K562 (cell line): ENCODE results near the gene COX19. TPM values are rescaled to one million over a fixed set of nuclear protein-coding genes. Genes with fewer than 3 reads are reported as not detected.

Experiments
- ATAC-seq: fragments of 200-7000 bp; cut with Tn5 transposase; 3 replicates; pipeline ENCODE4 v1.9.1; 2020; ENCODE audit warnings: moderate library complexity
- BruUV-seq: library from RNA; stranded (reverse); fragments of 400-500 nt; replicated peaks from 2 replicates; lab custom pipeline; 2021; lab: Mats Ljungman, UMichigan
- CTCF ChIA-PET: fragments of 300-600 bp; formaldehyde crosslinking; extraction: SDS; loops from one replicate; lab custom pipeline; 2021; ENCODE audit warnings: low intra/inter-chr PET ratio; lab: Yijun Ruan, JAX
- POLR2A ChIA-PET: fragments of 300-600, 350-650 bp; sonication (Branson Sonifier 250); formaldehyde crosslinking; extraction: SDS; loops from one replicate; lab custom pipeline; 2021; ENCODE audit warnings: antibody characterized with exemption, inconsistent platforms; lab: Yijun Ruan, JAX
- DNase-seq, 4 experiments: peaks; one replicate each; pipeline versions ENCODE4 v3.0.0 to v3.0.0-alpha.2; 2011 to 2018; ENCODE audit warnings: low spot score in 3 of 4, mixed read lengths in 3 of 4; ENCODE audit errors: extremely low read depth in 1 of 4
- FAIRE-seq: peaks from 2 replicates; lab custom pipeline; 2011; peaks lifted over from hg19 to GRCh38; lab: Jason Lieb, UNC
- H2AFZ ChIP-seq: 2 replicates; pipeline ENCODE4 v1.6.0; 2011; ENCODE audit warnings: low read depth, low read length, control low read depth, inconsistent platforms
- H3K27ac ChIP-seq: fragments of 200-600 bp; 3 replicates; pipeline ENCODE4 v1.8.0; 2011; ENCODE audit warnings: low read depth, mild to moderate bottlenecking, control low read depth, inconsistent platforms, low read length, moderate library complexity, mixed read lengths; ENCODE audit errors: extremely low read depth
- H3K27me3 ChIP-seq, 2 experiments: fragments of 300-600 bp in 1 of 2; 2 replicates in 1 of 2; 3 replicates in 1 of 2; pipeline versions ENCODE4 v1.6.0 to v1.8.0; 2011; ENCODE audit warnings: inconsistent platforms in 2 of 2, low read length in 2 of 2, mild to moderate bottlenecking in 1 of 2, mixed read lengths in 1 of 2, moderate library complexity in 1 of 2; ENCODE audit not compliant: control insufficient read depth in 2 of 2, insufficient read depth in 2 of 2
- H3K36me3 ChIP-seq: fragments of 300-600 bp; 3 replicates; pipeline ENCODE4 v1.8.0; 2011; ENCODE audit warnings: mild to moderate bottlenecking, low read length, inconsistent platforms; ENCODE audit not compliant: control insufficient read depth, insufficient read depth
- H3K4me1 ChIP-seq, 2 experiments: fragments of 200-600 bp in 1 of 2; replicated peaks in 1 of 2; 2 replicates in 1 of 2; 3 replicates in 1 of 2; pipeline versions ENCODE4 v1.5.1 to v1.8.0; 2011; ENCODE audit warnings: inconsistent platforms in 2 of 2, low read length in 2 of 2, mild to moderate bottlenecking in 1 of 2, mixed read lengths in 1 of 2, moderate library complexity in 1 of 2; ENCODE audit not compliant: control insufficient read depth in 2 of 2, insufficient read depth in 2 of 2
- H3K4me2 ChIP-seq: 2 replicates; pipeline ENCODE4 v1.6.1; 2011; ENCODE audit warnings: low read length, control low read depth, inconsistent platforms, mixed read lengths; ENCODE audit not compliant: insufficient read depth
- H3K4me3 ChIP-seq: fragments of 200-600 bp; sonication (generic), shearing (Covaris generic); 2 replicates; pipeline ENCODE4 v1.5.1; 2016; ENCODE audit warnings: control low read depth, inconsistent platforms
- H3K79me2 ChIP-seq: fragments of 200-600 bp; 3 replicates; pipeline ENCODE4 v1.8.0; 2011; ENCODE audit warnings: low read length, inconsistent platforms; ENCODE audit not compliant: control insufficient read depth, insufficient read depth
- H3K9ac ChIP-seq, 2 experiments: 2 replicates each; pipeline versions ENCODE4 v1.6.0 to v1.6.1; 2011; ENCODE audit warnings: low read depth in 2 of 2, low read length in 2 of 2, control low read depth in 1 of 2, inconsistent platforms in 1 of 2, mild to moderate bottlenecking in 1 of 2, mixed read lengths in 1 of 2; ENCODE audit not compliant: insufficient read depth in 1 of 2
- H3K9me1 ChIP-seq: one replicate; pipeline ENCODE4 v1.6.0; 2011; ENCODE audit warnings: inconsistent platforms, mild to moderate bottlenecking, low read length, moderate library complexity; ENCODE audit not compliant: control insufficient read depth, insufficient read depth
- H3K9me3 ChIP-seq: replicated peaks from 2 replicates; pipeline ENCODE4 v1.5.1; 2011; ENCODE audit warnings: low read depth, low read length, inconsistent platforms; ENCODE audit not compliant: control insufficient read depth, insufficient read depth
- H4K20me1 ChIP-seq: replicated peaks from 2 replicates; pipeline ENCODE4 v1.6.1; 2011; ENCODE audit warnings: low read length, inconsistent platforms, mixed read lengths; ENCODE audit not compliant: control insufficient read depth, insufficient read depth
- FOSL1 ChIP-seq: fragments of 200-800 bp; sonication (Bioruptor generic); conservative IDR thresholded peaks from 2 replicates; pipeline ENCODE4 v1.6.1; 2016; ENCODE audit warnings: missing genetic modification characterization, missing compliant biosample characterization
- IRF2 ChIP-seq: sonication (generic); formaldehyde crosslinking; IDR thresholded peaks from 2 replicates; pipeline ENCODE4 v1.8.1; 2022; ENCODE audit warnings: mild to moderate bottlenecking, missing genetic modification reagents
- MAZ ChIP-seq, 2 experiments: fragments of 450-650 bp in 1 of 2; sonication (generic) in 1 of 2; formaldehyde crosslinking; IDR thresholded peaks in 1 of 2; conservative IDR thresholded peaks in 1 of 2; 2 replicates each; pipeline versions ENCODE4 v1.4.0 to v1.5.0; 2020; ENCODE audit warnings: mild to moderate bottlenecking in 1 of 2, missing genetic modification reagents in 1 of 2
- MEF2A ChIP-seq: IDR thresholded peaks from 2 replicates; pipeline ENCODE4 v1.6.1; 2011; ENCODE audit warnings: low read depth, mild to moderate bottlenecking, low read length, moderate library complexity; ENCODE audit not compliant: control insufficient read depth
- MNT ChIP-seq, 2 experiments: fragments of 450-650 bp; conservative IDR thresholded peaks; 2 replicates each; pipeline ENCODE4 v1.6.1; 2017; ENCODE audit warnings: mild to moderate bottlenecking in 2 of 2, moderate library complexity in 2 of 2
- RFX7 ChIP-seq: fragments of 250-450 bp; sonication (Bioruptor Pico); IDR thresholded peaks from 2 replicates; pipeline ENCODE4 v1.5.1; 2021; ENCODE audit warnings: mild to moderate bottlenecking
- VEZF1 ChIP-seq: fragments of 200-800 bp; sonication (Bioruptor generic); IDR thresholded peaks from 2 replicates; pipeline ENCODE4 v1.6.1; 2017; ENCODE audit warnings: missing genetic modification characterization, missing compliant biosample characterization
- ZNF408 ChIP-seq: fragments of 250-450 bp; sonication (Bioruptor Pico); IDR thresholded peaks from 2 replicates; pipeline ENCODE4 v1.4.0; 2020; ENCODE audit warnings: low read depth, mild to moderate bottlenecking, moderate library complexity
- ZNF584 ChIP-seq: fragments of 200-800 bp; sonication (Bioruptor generic); IDR thresholded peaks from 2 replicates; pipeline ENCODE4 v1.6.1; 2016; ENCODE audit warnings: low read depth, mild to moderate bottlenecking, missing genetic modification characterization, missing compliant biosample characterization
- WGBS: fragments of 100-300 bp; shearing (Covaris generic); methylation state at CpG from one replicate; pipeline ENCODE4 v1.1.6; 2016; ENCODE audit warnings: low coverage, mixed read lengths; ENCODE audit not compliant: insufficient coverage; ENCODE audit errors: missing lambda C conversion rate; 5-methylcytosine and 5-hydroxymethylcytosine counted together
- in situ Hi-C: fragments of 300-500 bp; cut with MboI; formaldehyde crosslinking; loops from 4 replicates; pipeline ENCODE4 v1.15.0; 2018; ENCODE audit warnings: inconsistent platforms, mixed read lengths
- intact Hi-C: fragments of 100-400 bp; cut with micrococcal nuclease; formaldehyde crosslinking; loops from 2 replicates; pipeline ENCODE4 v1.14.2; 2022
- polyA plus RNA-seq, 8 experiments: library from polyadenylated mRNA; depleted of rRNA in 4 of 8; stranded (reverse) in 5 of 8; unstranded in 3 of 8; fragments of >200 nt; fragmentation: Nextera tagmentation in 2 of 8; fragmentation: Illumina TruSeq in 1 of 8; extraction: Ambion mirVana in 2 of 8; extraction: Trizol in 1 of 8; gene quantifications; 2 replicates each; pipeline versions ENCODE4 v1.2.1 to v1.2.3, GENCODE V29; 2011 to 2014; ENCODE audit warnings: inconsistent platforms in 1 of 8, missing spikeins in 1 of 8
- total RNA-seq, 7 experiments: library from RNA; depleted of rRNA in 6 of 7; stranded (reverse); fragments of >200 nt in 6 of 7; fragmentation: Illumina TruSeq in 2 of 7; extraction: Trizol in 2 of 7; gene quantifications; 2 replicates each; pipeline versions ENCODE4 v1.2.1 to v1.2.3, GENCODE V29; 2011 to 2021; ENCODE audit warnings: low replicate concordance in 1 of 7
- TF ChIP-seq, protein P1 (sequence below): sonication (generic); formaldehyde crosslinking; IDR thresholded peaks from 2 replicates; pipeline ENCODE4 v1.9.0; 2022; ENCODE audit warnings: mild to moderate bottlenecking, missing genetic modification reagents
- TF ChIP-seq, protein P2 (sequence below): fragments of 450-650 bp; formaldehyde crosslinking; IDR thresholded peaks from 2 replicates; pipeline ENCODE4 v1.4.0; 2020; ENCODE audit warnings: mild to moderate bottlenecking, moderate library complexity
- TF ChIP-seq, protein P3 (sequence below), 2 experiments: fragments of 200-800 bp in 1 of 2; sonication (Bioruptor generic) in 1 of 2; sonication (generic) in 1 of 2; formaldehyde crosslinking in 1 of 2; IDR thresholded peaks in 1 of 2; conservative IDR thresholded peaks in 1 of 2; 2 replicates each; pipeline versions ENCODE4 v1.5.0 to v1.6.1; 2016 to 2020; ENCODE audit warnings: missing compliant biosample characterization in 1 of 2, missing genetic modification characterization in 1 of 2, missing genetic modification reagents in 1 of 2

The COX19 gene
- total and polyA plus RNA-seq, 9 of the 15 experiments (the other 6 are each of a cell fraction or from before 2014, with no cell fraction given), result 5.2 to 10.5 (median 7.9) TPM

- no peaks in the 10 kb centered on the region for H4K20me1 ChIP-seq
- H3K4me3 ChIP-seq, result no peak overlapping the region
- H3K9me3 ChIP-seq, result no peaks in the 10 kb centered on the region
- H3K4me2 ChIP-seq, result peak overlapping the region; percentile 62
- peak overlapping the region; percentile 83 for H2AFZ ChIP-seq
- no peaks in the 10 kb centered on the region for H3K79me2 ChIP-seq
- peak overlapping the region; percentile 30 to 65; a peak in 2 of 4 replicates for H3K9ac ChIP-seq
- FAIRE-seq (peak; percentile 69), DNase-seq (peak; percentile 63 to 66 (median 64)), ATAC-seq (peak; percentile 60)
- H3K4me1 ChIP-seq, result peaks cover 10 to 68% of the 10 kb centered on the region in 2 experiments
- no peaks in the 10 kb centered on the region for H3K36me3 ChIP-seq
- ChIA-PET POLR2A (interaction anchor here (0.6 to 1.3 kb wide), 4 partner anchors 10 to 55 kb away, joined by 3 to 7 read pairs (median 4); no protein-coding TSS in a partner anchor), CTCF (no interaction called here)
- WGBS, result 24% methylated on average over 34 of the region's 40 CpGs
- H3K27ac ChIP-seq, result no peak overlapping the region
- intact Hi-C loops, result no loop called here
- no TSS peak for BruUV-seq
- H3K27me3 ChIP-seq, result peaks cover 0 to 18% of the 10 kb centered on the region in 2 experiments; a peak in 2 of 5 replicates
- in situ Hi-C loops, result no loop called here
- H3K9me1 ChIP-seq, result no peaks in the 10 kb centered on the region
- TF ChIP-seq, protein P1, sequence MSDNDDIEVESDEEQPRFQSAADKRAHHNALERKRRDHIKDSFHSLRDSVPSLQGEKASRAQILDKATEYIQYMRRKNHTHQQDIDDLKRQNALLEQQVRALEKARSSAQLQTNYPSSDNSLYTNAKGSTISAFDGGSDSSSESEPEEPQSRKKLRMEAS, result peak; percentile 60; the same call in 1 of the 2 replicates
- peak; percentile 35; the same call in 1 of the 2 replicates for TF ChIP-seq FOSL1
- TF ChIP-seq RFX7, result no peak
- TF ChIP-seq, protein P2, sequence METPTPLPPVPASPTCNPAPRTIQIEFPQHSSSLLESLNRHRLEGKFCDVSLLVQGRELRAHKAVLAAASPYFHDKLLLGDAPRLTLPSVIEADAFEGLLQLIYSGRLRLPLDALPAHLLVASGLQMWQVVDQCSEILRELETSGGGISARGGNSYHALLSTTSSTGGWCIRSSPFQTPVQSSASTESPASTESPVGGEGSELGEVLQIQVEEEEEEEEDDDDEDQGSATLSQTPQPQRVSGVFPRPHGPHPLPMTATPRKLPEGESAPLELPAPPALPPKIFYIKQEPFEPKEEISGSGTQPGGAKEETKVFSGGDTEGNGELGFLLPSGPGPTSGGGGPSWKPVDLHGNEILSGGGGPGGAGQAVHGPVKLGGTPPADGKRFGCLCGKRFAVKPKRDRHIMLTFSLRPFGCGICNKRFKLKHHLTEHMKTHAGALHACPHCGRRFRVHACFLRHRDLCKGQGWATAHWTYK (CRISPR knock-in tag), result peak; percentile 66
- 0 out of 2 replicates have a peak, but pooled peaks have one; percentile 37 for TF ChIP-seq ZNF584 (CRISPR knock-in tag)
- peak; percentile 68 for TF ChIP-seq VEZF1 (CRISPR knock-in tag)
- TF ChIP-seq MEF2A, result no peak
- no peak for TF ChIP-seq ZNF408
- peak; percentile 39 to 76; a peak in 2 of 4 replicates for TF ChIP-seq MAZ (CRISPR knock-in tag; conservative IDR thresholded peaks at IDR 0.05 in 1 of 2, IDR thresholded peaks at IDR 0.05 in 1 of 2)
- TF ChIP-seq, protein P3, sequence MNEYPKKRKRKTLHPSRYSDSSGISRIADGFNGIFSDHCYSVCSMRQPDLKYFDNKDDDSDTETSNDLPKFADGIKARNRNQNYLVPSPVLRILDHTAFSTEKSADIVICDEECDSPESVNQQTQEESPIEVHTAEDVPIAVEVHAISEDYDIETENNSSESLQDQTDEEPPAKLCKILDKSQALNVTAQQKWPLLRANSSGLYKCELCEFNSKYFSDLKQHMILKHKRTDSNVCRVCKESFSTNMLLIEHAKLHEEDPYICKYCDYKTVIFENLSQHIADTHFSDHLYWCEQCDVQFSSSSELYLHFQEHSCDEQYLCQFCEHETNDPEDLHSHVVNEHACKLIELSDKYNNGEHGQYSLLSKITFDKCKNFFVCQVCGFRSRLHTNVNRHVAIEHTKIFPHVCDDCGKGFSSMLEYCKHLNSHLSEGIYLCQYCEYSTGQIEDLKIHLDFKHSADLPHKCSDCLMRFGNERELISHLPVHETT (CRISPR knock-in tag; conservative IDR thresholded peaks at IDR 0.05 in 1 of 2, IDR thresholded peaks at IDR 0.05 in 1 of 2), result peak in 1 of 2 experiments; percentile 41; a peak in 1 of 4 replicates
- no peak for TF ChIP-seq IRF2 (CRISPR knock-in tag)
- 0 out of 4 replicates have a peak, but pooled peaks of 1 of the 2 experiments have one; percentile 18 for TF ChIP-seq MNT (conservative IDR thresholded peaks at IDR 0.05)
Observed at GRCh38 chr7:923108-924041, 52.0 kb downstream of the COX19 start.
